Mucosa of descending colon (tissue), 3 donors: ENCODE results near the gene RAD9A. TPM values are rescaled to one million over a fixed set of nuclear protein-coding genes. Genes with fewer than 3 reads are reported as not detected.

Experiments used
- ATAC-seq: fragments of 200-7000 bp; cut with Tn5 transposase; one replicate; pipeline ENCODE4 v1.9.1; 2020; ENCODE audit warnings: mild to moderate bottlenecking, moderate library complexity
- DNase-seq, 3 donors: peaks; one replicate each; pipeline ENCODE4 v3.0.0-alpha.2; 2020
- H3K36me3 ChIP-seq: fragments of 200-600 bp; one replicate; pipeline ENCODE4 v1.8.0; 2021; ENCODE audit warnings: low read depth, mild to moderate bottlenecking
- H3K4me1 ChIP-seq: fragments of 200-600 bp; one replicate; pipeline ENCODE4 v1.8.0; 2021; ENCODE audit warnings: low read depth, mild to moderate bottlenecking
- H3K4me3 ChIP-seq: fragments of 200-600 bp; one replicate; pipeline ENCODE4 v1.8.0; 2021; ENCODE audit warnings: mild to moderate bottlenecking
- H3K9me3 ChIP-seq: fragments of 200-600 bp; one replicate; pipeline ENCODE4 v1.8.0; 2021; ENCODE audit warnings: mild to moderate bottlenecking
- CTCF ChIP-seq: fragments of 200-600 bp; IDR thresholded peaks from one replicate; pipeline ENCODE4 v1.8.0; 2022; ENCODE audit warnings: antibody characterized with exemption, mild to moderate bottlenecking
- intact Hi-C, 2 donors: fragments of 100-400 bp; cut with DNase I in 1 of 2; cut with micrococcal nuclease in 1 of 2; formaldehyde crosslinking; loops; one replicate each; pipeline versions ENCODE4 v1.11.0 to v1.11.1; 2022; cut with DNase I, micrococcal nuclease
- total RNA-seq, 3 donors: library from RNA; stranded (reverse); fragmentation: NEBNext Ultra II Directional in 2 of 3; extraction: Animal tissue kit (Norgen Biotek cat#: 25700) in 2 of 3; gene quantifications; one replicate each; pipeline versions ENCODE4 v1.2.1 to v1.2.4, GENCODE V29; 2021 to 2023
- donor health status: DM: no; HTN: no; CAD: no; lungs with moderate emphysema.
- donor health status: DM: no; HTN: no; CAD: no.
- donor health status: DM: no; HTN: yes; CAD: no.

The RAD9A gene
- total RNA-seq, 3 donors from 2014 or later = 27.9 to 39.3 (median 29.1) TPM

DNA sequence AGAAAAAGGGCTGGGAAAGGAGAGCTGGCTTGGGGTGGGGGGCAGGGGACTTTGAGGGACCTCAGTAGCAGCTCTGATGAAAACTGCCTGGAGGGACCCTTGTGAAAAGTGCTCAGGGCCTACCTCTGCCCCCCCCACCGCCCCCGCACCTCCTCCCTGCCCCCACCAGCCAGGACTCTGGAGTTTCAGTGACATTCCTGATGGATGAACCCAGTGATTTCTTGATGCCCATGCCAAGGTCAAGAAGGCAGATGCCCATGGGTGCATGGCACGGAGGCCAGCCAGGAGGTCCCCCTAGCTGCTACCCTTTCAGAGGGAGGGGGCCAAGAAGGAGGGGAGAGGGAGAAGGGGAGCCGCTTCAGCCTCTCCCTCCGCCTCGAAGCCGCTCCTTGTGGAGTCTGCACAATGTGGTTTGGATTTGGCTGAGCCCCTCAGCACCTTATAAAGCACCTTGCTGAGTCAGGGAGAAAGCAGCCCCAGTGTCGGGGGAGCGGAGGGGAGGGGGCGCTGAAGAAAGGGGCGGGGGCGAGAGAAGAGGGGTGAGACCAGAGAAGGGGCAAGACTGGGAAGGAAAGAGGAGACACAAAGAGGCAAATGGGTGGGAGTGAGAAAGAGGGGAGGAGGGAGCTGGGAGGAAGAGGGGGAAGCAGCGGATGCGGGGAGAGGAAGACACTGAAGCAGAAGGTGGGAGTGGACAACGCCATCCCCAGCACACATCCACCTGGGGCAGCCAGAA lies 16.3 kb upstream of the RAD9A start:
- Histone ChIP-seq H3K9me3 (no peaks in the 10 kb centered on the region), H3K36me3 (no peaks in the 10 kb centered on the region), H3K4me1 (peaks cover 32% of the 10 kb centered on the region), H3K4me3 (no peak overlapping the region)
- intact Hi-C loops = no loop called here
- no peak for TF ChIP-seq CTCF
- no peak for ATAC-seq
- DNase-seq = peak in 1 of 3 donors; percentile 23

DNA sequence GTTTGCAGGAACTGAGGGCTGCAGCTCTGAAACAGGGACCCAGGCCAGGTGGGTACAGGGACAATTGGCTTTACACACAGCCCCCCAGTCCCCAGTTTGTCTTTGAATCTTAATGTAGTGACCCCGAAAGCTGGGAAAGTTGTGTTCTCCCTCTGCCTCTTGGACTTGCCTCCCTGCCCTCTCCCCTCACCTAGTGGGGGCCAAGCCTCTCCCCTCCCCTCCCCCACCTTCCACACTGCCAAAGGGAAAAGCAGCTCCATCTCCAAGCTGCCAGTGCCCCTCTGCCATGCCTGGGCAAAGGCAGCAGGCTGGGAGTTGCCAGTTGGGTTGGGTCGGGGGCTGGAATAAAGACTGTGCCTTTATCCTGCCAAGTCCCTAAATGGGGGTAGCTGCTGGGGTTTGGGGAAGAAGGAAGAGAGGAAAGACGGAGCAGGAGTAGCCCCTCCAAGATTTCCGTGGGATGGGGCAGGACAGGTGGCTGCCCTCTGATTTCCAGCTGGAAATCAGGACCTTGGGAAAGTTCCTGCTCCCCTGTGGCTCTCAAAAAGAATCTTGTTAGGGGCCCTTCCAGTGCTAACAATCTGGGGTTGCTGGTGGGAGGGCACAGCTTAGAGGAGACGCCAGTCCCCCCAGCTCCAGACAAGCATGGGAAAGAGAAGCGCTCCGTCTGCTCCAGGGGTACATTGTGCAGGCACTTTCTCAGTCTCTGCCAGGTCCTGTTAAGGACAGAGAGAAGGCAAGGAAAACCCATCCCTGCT lies 15.5 kb upstream of the RAD9A start:
- intact Hi-C loops = no loop called here
- no peak for DNase-seq
- no peaks in the 10 kb centered on the region for H3K36me3 ChIP-seq
- H3K4me1 ChIP-seq = peaks cover 28% of the 10 kb centered on the region
- TF ChIP-seq CTCF = no peak
- H3K9me3 ChIP-seq = no peaks in the 10 kb centered on the region
- no peak overlapping the region for H3K4me3 ChIP-seq
- ATAC-seq = no peak

- Histone ChIP-seq H3K4me1 (peaks cover 21% of the 10 kb centered on the region), H3K4me3 (no peak overlapping the region), H3K36me3 (no peaks in the 10 kb centered on the region), H3K9me3 (no peaks in the 10 kb centered on the region)
- intact Hi-C loops = no loop called here
- peak in 1 of 3 donors; percentile 32 for DNase-seq
- no peak for ATAC-seq
- TF ChIP-seq CTCF = no peak
Observed at GRCh38 chr11:67376873-67377808, 14.6 kb upstream of the RAD9A start.

GRCh38 chr11:67378544-67378943 lies 13.2 kb upstream of the RAD9A start:
- no peak overlapping the region for H3K4me3 ChIP-seq
- H3K9me3 ChIP-seq = no peaks in the 10 kb centered on the region
- intact Hi-C loops = no loop called here
- peaks cover 22% of the 10 kb centered on the region for H3K4me1 ChIP-seq
- TF ChIP-seq CTCF = no peak
- no peak for DNase-seq
- H3K36me3 ChIP-seq = no peaks in the 10 kb centered on the region
- no peak for ATAC-seq
